ENCODE measurements around the gene DNAI7. TPM values are rescaled to one million over a fixed set of nuclear protein-coding genes. Genes with fewer than 3 reads are reported as not detected.

The DNAI7 gene
- total and polyA plus RNA-seq, 2 of the 8 experiments (the other 6 are each of a cell fraction or from before 2014, with no cell fraction given), result 0.12 to 0.28 TPM

GRCh38 chr12:25126746-25127145 lies 68.2 kb downstream of the DNAI7 start:
- no peak overlapping the region for H4K91ac ChIP-seq (replicated peaks; ENCODE audit: insufficient read length, low read length)
- no peak overlapping the region for H3K14ac ChIP-seq (ENCODE audit: insufficient read length)
- FAIRE-seq, result no peak
- H2BK15ac ChIP-seq (ENCODE audit: low read length), result no peak overlapping the region
- H3K36me3 ChIP-seq (ENCODE audit: control insufficient read depth in 2 of 4, insufficient read depth in 4 of 4, low read length in 3 of 4), result no peaks in the 10 kb centered on the region
- no peaks in the 10 kb centered on the region for H4K20me1 ChIP-seq (replicated peaks in 1 of 2; ENCODE audit: control insufficient read depth in 1 of 2, insufficient read depth in 2 of 2, low read length in 2 of 2)
- no peaks in the 10 kb centered on the region for H3K9me3 ChIP-seq (ENCODE audit: insufficient read depth in 2 of 2, low read depth in 1 of 2, low read length in 1 of 2)
- no peaks in the 10 kb centered on the region for H3K4me1 ChIP-seq (replicated peaks in 1 of 4; ENCODE audit: control insufficient read depth in 3 of 4, insufficient read depth in 4 of 4, low read length in 3 of 4)
- no peak overlapping the region for H3K56ac ChIP-seq (replicated peaks; ENCODE audit: insufficient read length, low read depth, low read length)
- no peak overlapping the region for H3K27ac ChIP-seq (ENCODE audit: low read depth, low read length)
- no peak overlapping the region for H3K4ac ChIP-seq (replicated peaks; ENCODE audit: insufficient read length, low read depth, low read length)
- no peak overlapping the region for H3K23ac ChIP-seq (ENCODE audit: insufficient read length)
- H3K4me3 ChIP-seq (ENCODE audit: extremely low read depth in 1 of 4, insufficient read depth in 2 of 4, low read depth in 3 of 4, low read length in 4 of 4), result no peak overlapping the region
- no peak overlapping the region for H4K8ac ChIP-seq (ENCODE audit: extremely low read depth, insufficient read depth, low read length)
- H3K4me2 ChIP-seq (ENCODE audit: insufficient read depth in 1 of 2, low read depth in 2 of 2, low read length in 2 of 2), result no peak overlapping the region
- H2AFZ ChIP-seq (ENCODE audit: low read length), result no peak overlapping the region
- no peaks in the 10 kb centered on the region; the same call in 1 of the 2 replicates for H3K23me2 ChIP-seq (ENCODE audit: low read depth, low read length)
- no peak overlapping the region for H2AK5ac ChIP-seq (ENCODE audit: low read depth, low read length)
- no peak for DNase-seq (ENCODE audit: low read depth in 1 of 2, low spot score in 2 of 2)
- H2BK20ac ChIP-seq (ENCODE audit: low read length), result no peak overlapping the region
- no peak overlapping the region for H3K9ac ChIP-seq (replicated peaks in 1 of 4; ENCODE audit: extremely low read depth in 1 of 4, low read depth in 3 of 4, low read length in 3 of 4)
- no peaks in the 10 kb centered on the region for H3K79me1 ChIP-seq (ENCODE audit: low read depth, low read length)
- 79% methylated on average over 1 of the region's 1 CpG; no CpG with 5 or more reads in 1 of the 2 experiments for WGBS, 2 experiments (ENCODE audit: extremely low coverage in 1 of 2, insufficient coverage in 1 of 2, insufficient read length in 1 of 2, insufficient replicate concordance in 2 of 2, low coverage in 1 of 2, low lambda C conversion rate in 2 of 2, missing lambda C conversion rate in 1 of 2)
- no peak overlapping the region for H2BK120ac ChIP-seq (replicated peaks; ENCODE audit: low read depth, low read length)
- H3K18ac ChIP-seq (ENCODE audit: extremely low read depth, low read length), result no peak overlapping the region
- POLR2A ChIA-PET (ENCODE audit: partially characterized antibody), result interaction anchor here (1.2 kb wide), 1 partner anchor 68 kb away, joined by 3 read pairs; the partner anchor contains the start of genes DNAI7 and ETFRF1
- no peak overlapping the region for H2BK5ac ChIP-seq (ENCODE audit: low read depth, low read length)
- H4K5ac ChIP-seq (ENCODE audit: insufficient read length, low read depth, low read length), result no peak overlapping the region
- TF ChIP-seq POLR2AphosphoS5 (IDR thresholded peaks at IDR 0.05; ENCODE audit: low read depth, low read length), result no peak
- TF ChIP-seq SUZ12 (IDR thresholded peaks at IDR 0.05; ENCODE audit: low read length), result no peak
- TF ChIP-seq, protein P1, sequence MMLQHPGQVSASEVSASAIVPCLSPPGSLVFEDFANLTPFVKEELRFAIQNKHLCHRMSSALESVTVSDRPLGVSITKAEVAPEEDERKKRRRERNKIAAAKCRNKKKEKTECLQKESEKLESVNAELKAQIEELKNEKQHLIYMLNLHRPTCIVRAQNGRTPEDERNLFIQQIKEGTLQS (IDR thresholded peaks at IDR 0.05; ENCODE audit: insufficient read depth, low read depth, low read length), result no peak
- no peak for TF ChIP-seq MAX (IDR thresholded peaks at IDR 0.05)
- no peaks in the 10 kb centered on the region for H3K27me3 ChIP-seq (replicated peaks in 1 of 4; ENCODE audit: control insufficient read depth in 3 of 4, extremely low read depth in 1 of 4, insufficient read depth in 3 of 4, low read length in 3 of 4)
- CTCF ChIA-PET (ENCODE audit: partially characterized antibody), result interaction anchor here (0.6 to 2.8 kb wide), 7 partner anchors 10 to 155 kb away, joined by 3 to 22 read pairs (median 4); no protein-coding TSS in a partner anchor
- no peak overlapping the region for H2BK12ac ChIP-seq (ENCODE audit: low read depth, low read length)
- H3K79me2 ChIP-seq (ENCODE audit: control insufficient read depth in 1 of 2, insufficient read depth in 2 of 2, low read length in 2 of 2), result no peaks in the 10 kb centered on the region
